Lung (tissue), 12 donors: ENCODE measurements around the gene CSMD2. TPM values are rescaled to one million over a fixed set of nuclear protein-coding genes. Genes with fewer than 3 reads are reported as not detected.
A peak's percentile ranks its signal among the peaks of the same experiment; 100 is the strongest.

Experiments used
- ATAC-seq: fragments of 200-7000 bp; cut with Tn5 transposase; one replicate; pipeline ENCODE4 v1.9.1; 2020; ENCODE audit warnings: moderate number of reproducible peaks; ENCODE audit not compliant: insufficient read depth, low FRiP score
- DNase-seq, 3 donors: peaks; one replicate each; pipeline ENCODE4 v3.0.0-alpha.2; 2013 to 2017
- H3K27ac ChIP-seq, 2 donors: one replicate each; pipeline ENCODE4 v1.5.1; 2013; ENCODE audit warnings: mild to moderate bottlenecking in 2 of 2, moderate library complexity in 2 of 2, control low read depth in 1 of 2, inconsistent platforms in 1 of 2, low read depth in 1 of 2, low read length in 1 of 2
- H3K27me3 ChIP-seq, 3 donors: one replicate each; pipeline ENCODE4 v1.5.1; 2013; ENCODE audit warnings: low read length in 2 of 3; ENCODE audit not compliant: control insufficient read depth in 3 of 3, insufficient read depth in 3 of 3
- H3K36me3 ChIP-seq, 4 donors: one replicate each; pipeline ENCODE4 v1.5.1; 2013; ENCODE audit warnings: low read length in 4 of 4, mild to moderate bottlenecking in 1 of 4, moderate library complexity in 1 of 4; ENCODE audit not compliant: control insufficient read depth in 4 of 4, insufficient read depth in 4 of 4
- H3K4me1 ChIP-seq, 5 donors: one replicate each; pipeline ENCODE4 v1.5.1; 2013; ENCODE audit warnings: low read length in 5 of 5, mild to moderate bottlenecking in 2 of 5, moderate library complexity in 1 of 5; ENCODE audit not compliant: control insufficient read depth in 5 of 5, insufficient read depth in 5 of 5
- H3K4me3 ChIP-seq: one replicate; pipeline ENCODE4 v1.5.1; 2013; ENCODE audit warnings: mild to moderate bottlenecking, control low read depth, moderate library complexity
- H3K9ac ChIP-seq, 2 donors: one replicate each; pipeline ENCODE4 v1.5.1; 2013; ENCODE audit warnings: low read length in 2 of 2, control low read depth in 1 of 2; ENCODE audit not compliant: insufficient read depth in 1 of 2
- H3K9me3 ChIP-seq, 4 donors: one replicate each; pipeline ENCODE4 v1.5.1; 2013; ENCODE audit warnings: low read length in 3 of 4, mild to moderate bottlenecking in 1 of 4, moderate library complexity in 1 of 4; ENCODE audit not compliant: control insufficient read depth in 4 of 4, insufficient read depth in 3 of 4
- WGBS, 2 donors: extraction: QIAGEN DNeasy Blood & Tissue Kit; methylation state at CpG; one replicate each; pipeline ENCODE4 v1.1.7; 2013; 5-methylcytosine and 5-hydroxymethylcytosine counted together
- polyA plus RNA-seq, 2 donors: library from polyadenylated mRNA; stranded (reverse); fragments of 200-250 nt; gene quantifications; one replicate each; pipeline ENCODE4 v1.2.1, GENCODE V29; 2013
- total RNA-seq, 2 donors: library from RNA; depleted of rRNA in 1 of 2; stranded (reverse); fragments of >200 nt in 1 of 2; gene quantifications; one replicate each; pipeline ENCODE4 v1.2.1, GENCODE V29; 2014 to 2021
- TF ChIP-seq, protein P1 (sequence below): IDR thresholded peaks from 2 replicates; pipeline ENCODE4 v1.5.1; 2012; ENCODE audit warnings: mild to moderate bottlenecking; ENCODE audit errors: control extremely low read depth, extremely low read depth
- donor health status: control.
- donor health status: control.
- donor health status: Bipolar disorder and iron deficiency.
- donor health status: healthy.
- donor health status: DM: yes; HTN: yes; CAD: no.

The CSMD2 gene
- total and polyA plus RNA-seq, 4 donors = 0.11 to 1.2 (median 0.39) TPM

DNA sequence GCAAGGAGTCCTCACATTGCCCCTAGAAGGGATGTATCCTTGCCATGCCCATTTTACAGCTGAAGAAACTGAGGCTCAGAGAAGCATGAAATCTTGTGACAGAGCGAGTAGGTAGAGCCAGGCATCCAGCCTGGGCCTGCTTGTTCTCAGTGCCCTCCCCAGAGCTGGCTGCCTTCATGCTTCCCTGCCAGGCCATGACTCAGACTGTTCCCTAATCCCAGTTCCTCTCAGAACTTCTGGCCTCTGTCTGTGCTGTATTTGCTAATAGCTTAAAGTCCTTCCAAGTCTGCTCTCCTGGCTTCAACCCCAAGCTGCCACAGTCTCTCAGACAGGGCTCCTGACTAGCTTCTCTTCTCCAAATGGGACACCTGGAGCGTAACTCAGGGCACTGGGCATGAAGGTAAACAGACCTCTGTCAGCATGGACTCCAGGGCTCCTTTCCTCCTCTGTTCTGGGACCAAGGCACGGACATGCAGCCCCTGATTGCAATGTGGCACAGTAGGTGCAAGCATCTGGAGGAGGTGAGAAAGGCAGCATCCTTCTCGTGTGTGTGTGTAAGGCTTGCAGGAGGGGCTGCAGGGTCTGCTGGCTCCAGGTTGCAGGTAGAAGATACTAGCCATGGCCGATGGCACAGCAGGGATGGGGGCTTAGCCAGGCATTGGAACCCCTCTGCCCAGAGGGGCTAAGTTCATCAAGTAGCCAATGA is 178.5 kb downstream of the CSMD2 start:
- Histone ChIP-seq H3K9me3 (peaks cover 0 to 4% (median 0%) of the 10 kb centered on the region in 4 donors), H3K4me1 (no peaks in the 10 kb centered on the region), H3K36me3 (no peaks in the 10 kb centered on the region), H3K27ac (no peak overlapping the region), H3K27me3 (peaks cover 0 to 12% (median 0%) of the 10 kb centered on the region in 3 donors), H3K4me3 (no peak overlapping the region), H3K9ac (no peak overlapping the region)
- peak; percentile 21 for ATAC-seq
- 73 to 80% methylated on average over 5 of the region's 5 CpGs for WGBS, 2 donors
- TF ChIP-seq, protein P1, sequence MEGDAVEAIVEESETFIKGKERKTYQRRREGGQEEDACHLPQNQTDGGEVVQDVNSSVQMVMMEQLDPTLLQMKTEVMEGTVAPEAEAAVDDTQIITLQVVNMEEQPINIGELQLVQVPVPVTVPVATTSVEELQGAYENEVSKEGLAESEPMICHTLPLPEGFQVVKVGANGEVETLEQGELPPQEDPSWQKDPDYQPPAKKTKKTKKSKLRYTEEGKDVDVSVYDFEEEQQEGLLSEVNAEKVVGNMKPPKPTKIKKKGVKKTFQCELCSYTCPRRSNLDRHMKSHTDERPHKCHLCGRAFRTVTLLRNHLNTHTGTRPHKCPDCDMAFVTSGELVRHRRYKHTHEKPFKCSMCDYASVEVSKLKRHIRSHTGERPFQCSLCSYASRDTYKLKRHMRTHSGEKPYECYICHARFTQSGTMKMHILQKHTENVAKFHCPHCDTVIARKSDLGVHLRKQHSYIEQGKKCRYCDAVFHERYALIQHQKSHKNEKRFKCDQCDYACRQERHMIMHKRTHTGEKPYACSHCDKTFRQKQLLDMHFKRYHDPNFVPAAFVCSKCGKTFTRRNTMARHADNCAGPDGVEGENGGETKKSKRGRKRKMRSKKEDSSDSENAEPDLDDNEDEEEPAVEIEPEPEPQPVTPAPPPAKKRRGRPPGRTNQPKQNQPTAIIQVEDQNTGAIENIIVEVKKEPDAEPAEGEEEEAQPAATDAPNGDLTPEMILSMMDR = no peak
- no peak for DNase-seq

DNA sequence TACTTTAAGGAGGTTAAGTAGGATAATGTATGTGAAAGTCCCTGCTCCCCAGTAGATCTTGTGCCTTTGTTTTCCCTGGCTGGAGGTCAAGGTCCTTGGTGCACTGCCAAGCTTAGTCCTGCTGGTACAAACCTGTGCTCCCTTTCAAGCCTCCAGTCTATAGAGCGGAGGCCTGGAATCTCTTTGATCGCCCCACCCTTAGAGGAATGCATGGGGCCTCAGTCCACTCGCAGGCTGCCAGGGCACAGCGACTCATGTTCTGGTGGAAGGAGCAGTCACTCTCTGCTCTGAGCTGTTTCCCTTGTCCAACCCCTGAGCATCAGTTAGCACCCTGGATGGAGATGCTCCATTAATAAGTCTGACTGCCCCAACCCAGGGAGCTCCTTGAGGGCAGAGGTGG is 179.4 kb downstream of the CSMD2 start:
- TF ChIP-seq, protein P1 = no peak
- Histone ChIP-seq H3K4me3 (no peak overlapping the region), H3K9ac (no peak overlapping the region), H3K27ac (no peak overlapping the region), H3K36me3 (no peaks in the 10 kb centered on the region), H3K27me3 (peaks cover 0 to 12% (median 0%) of the 10 kb centered on the region in 3 donors), H3K4me1 (no peaks in the 10 kb centered on the region), H3K9me3 (no peaks in the 10 kb centered on the region)
- 84 to 91% methylated on average over 4 of the region's 4 CpGs for WGBS, 2 donors
- DNase-seq (no peak), ATAC-seq (no peak)

DNA sequence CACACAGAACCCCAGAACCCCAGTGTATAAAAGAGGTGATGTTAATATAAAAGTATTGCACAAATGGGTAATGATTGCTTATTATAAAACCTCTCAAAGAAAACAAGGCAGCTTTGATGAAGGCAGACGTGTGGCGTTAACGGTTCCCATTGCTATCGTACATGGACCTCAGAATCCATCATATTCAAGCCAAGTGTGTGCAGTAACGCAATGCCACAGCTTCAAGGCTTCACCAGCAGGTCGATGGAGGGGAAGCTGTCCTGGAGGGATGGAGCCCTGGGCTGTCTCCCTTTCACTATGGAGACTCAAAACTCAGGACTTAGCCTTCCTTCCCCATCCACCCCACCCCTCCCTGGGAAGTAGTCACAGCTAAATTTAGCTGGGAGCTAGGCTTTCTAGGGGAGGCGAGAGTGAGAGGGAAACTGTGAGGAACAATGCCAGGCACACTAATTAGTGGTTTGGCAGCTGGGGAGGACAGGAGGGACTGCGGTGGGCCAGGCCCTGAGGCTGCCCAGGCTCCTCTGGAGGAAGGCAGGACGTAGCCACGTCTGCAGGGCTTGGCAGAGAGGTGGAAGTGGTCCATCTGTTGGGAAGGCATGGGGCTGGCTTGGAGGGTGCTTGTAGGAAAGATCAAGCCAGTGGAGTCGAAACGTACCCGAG is 180.0 kb downstream of the CSMD2 start:
- WGBS, 2 donors = 58 to 59% methylated on average over 13 of the region's 13 CpGs
- Histone ChIP-seq H3K9me3 (no peaks in the 10 kb centered on the region), H3K27ac (no peak overlapping the region), H3K27me3 (peaks cover 0 to 14% (median 3%) of the 10 kb centered on the region in 3 donors), H3K9ac (no peak overlapping the region), H3K4me1 (no peaks in the 10 kb centered on the region), H3K4me3 (no peak overlapping the region), H3K36me3 (no peaks in the 10 kb centered on the region)
- ATAC-seq = no peak
- DNase-seq = no peak
- TF ChIP-seq, protein P1 = no peak
